Gastroesophageal sphincter (tissue), 4 donors: ENCODE data around the gene MSANTD2. TPM values are rescaled to one million over a fixed set of nuclear protein-coding genes. Genes with fewer than 3 reads are reported as not detected.

Source experiments
- ATAC-seq: fragments of 150-250 bp; one replicate; pipeline ENCODE4 v1.9.1; 2016; ENCODE audit warnings: mild to moderate bottlenecking, moderate library complexity
- H3K27ac ChIP-seq, 4 donors: fragments of 200-600 bp; sonication (generic) in 3 of 4; 1 replicate in 3 of 4; 2 replicates in 1 of 4; pipeline ENCODE4 v1.5.1; 2016 to 2019
- H3K27me3 ChIP-seq: fragments of 200-600 bp; sonication (generic); one replicate; pipeline ENCODE4 v1.5.1; 2019
- H3K36me3 ChIP-seq, 2 donors: fragments of 200-600 bp; sonication (generic); one replicate each; pipeline ENCODE4 v1.5.1; 2019; ENCODE audit warnings: control low read depth in 1 of 2
- H3K4me1 ChIP-seq, 3 donors: fragments of 200-600 bp; sonication (generic); 1 replicate in 2 of 3; 2 replicates in 1 of 3; pipeline ENCODE4 v1.5.1; 2016 to 2019; ENCODE audit warnings: control low read depth in 2 of 3
- H3K4me3 ChIP-seq, 2 donors: fragments of 200-600 bp; sonication (generic); one replicate each; pipeline ENCODE4 v1.5.1; 2019; ENCODE audit warnings: mild to moderate bottlenecking in 1 of 2, moderate library complexity in 1 of 2
- H3K9me3 ChIP-seq, 3 donors: fragments of 200-600 bp; sonication (generic); one replicate each; pipeline ENCODE4 v1.5.1; 2017 to 2019; ENCODE audit warnings: control low read depth in 2 of 3
- EP300 ChIP-seq: sonication (generic); formaldehyde crosslinking; IDR thresholded peaks from one replicate; pipeline ENCODE4 v1.6.1; 2017; ENCODE audit warnings: antibody characterized with exemption, mild to moderate bottlenecking
- POLR2A ChIP-seq, 2 donors: fragments of 450-650 bp; IDR thresholded peaks; one replicate each; pipeline ENCODE4 v1.6.1; 2017; ENCODE audit warnings: antibody characterized with exemption in 2 of 2, mild to moderate bottlenecking in 2 of 2, moderate library complexity in 1 of 2
- POLR2AphosphoS5 ChIP-seq: sonication (generic); formaldehyde crosslinking; IDR thresholded peaks from one replicate; pipeline ENCODE4 v1.6.1; 2017; ENCODE audit warnings: antibody characterized with exemption
- WGBS, 2 donors: methylation state at CpG; one replicate each; pipeline ENCODE4 v1.1.5; 2018; ENCODE audit warnings: low coverage in 1 of 2; 5-methylcytosine and 5-hydroxymethylcytosine counted together
- total RNA-seq, 4 donors: library from RNA; depleted of rRNA; stranded (reverse); fragments of >200 nt; gene quantifications; one replicate each; pipeline ENCODE4 v1.1.0, GENCODE V29; 2016
- TF ChIP-seq, protein P1 (sequence below), 4 experiments: fragments of 200-600 bp in 2 of 4; fragments of 450-650 bp in 2 of 4; sonication (generic) in 1 of 4; IDR thresholded peaks; one replicate each; pipeline ENCODE4 v1.5.1; 2017 to 2019; ENCODE audit warnings: antibody characterized with exemption in 4 of 4, mild to moderate bottlenecking in 2 of 4, moderate library complexity in 2 of 4

MSANTD2 gene
- total RNA-seq, 4 donors from 2014 or later = 7.0 to 34.9 (median 13.0) TPM

DNA sequence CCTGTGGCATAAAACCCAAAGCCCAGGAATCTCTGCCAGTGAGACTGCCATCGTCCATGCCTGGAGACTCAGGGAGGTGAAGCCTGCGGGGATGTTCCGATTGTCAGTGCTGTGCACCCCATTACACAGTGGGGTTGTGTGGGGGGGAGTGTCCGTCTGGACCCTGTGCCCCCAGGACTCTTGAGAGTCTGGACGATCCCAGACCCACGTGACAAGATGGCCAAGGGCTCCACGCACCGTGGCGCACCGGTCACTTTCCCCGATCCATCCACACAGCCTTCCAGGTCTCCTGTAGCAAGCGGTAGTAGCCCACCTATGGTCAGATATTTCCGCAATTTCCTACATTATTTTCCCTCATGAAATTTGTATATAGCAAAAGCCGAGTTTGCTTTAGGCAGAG, 81.4 kb downstream of the MSANTD2 start:
- Histone ChIP-seq H3K27me3 (peaks cover 94% of the 10 kb centered on the region), H3K9me3 (no peaks in the 10 kb centered on the region), H3K36me3 (no peaks in the 10 kb centered on the region), H3K4me1 (peaks cover 0 to 18% (median 6%) of the 10 kb centered on the region in 3 donors), H3K27ac (no peak overlapping the region), H3K4me3 (no peak overlapping the region)
- no peak for TF ChIP-seq POLR2A (IDR thresholded peaks at IDR 0.05)
- TF ChIP-seq, protein P1, sequence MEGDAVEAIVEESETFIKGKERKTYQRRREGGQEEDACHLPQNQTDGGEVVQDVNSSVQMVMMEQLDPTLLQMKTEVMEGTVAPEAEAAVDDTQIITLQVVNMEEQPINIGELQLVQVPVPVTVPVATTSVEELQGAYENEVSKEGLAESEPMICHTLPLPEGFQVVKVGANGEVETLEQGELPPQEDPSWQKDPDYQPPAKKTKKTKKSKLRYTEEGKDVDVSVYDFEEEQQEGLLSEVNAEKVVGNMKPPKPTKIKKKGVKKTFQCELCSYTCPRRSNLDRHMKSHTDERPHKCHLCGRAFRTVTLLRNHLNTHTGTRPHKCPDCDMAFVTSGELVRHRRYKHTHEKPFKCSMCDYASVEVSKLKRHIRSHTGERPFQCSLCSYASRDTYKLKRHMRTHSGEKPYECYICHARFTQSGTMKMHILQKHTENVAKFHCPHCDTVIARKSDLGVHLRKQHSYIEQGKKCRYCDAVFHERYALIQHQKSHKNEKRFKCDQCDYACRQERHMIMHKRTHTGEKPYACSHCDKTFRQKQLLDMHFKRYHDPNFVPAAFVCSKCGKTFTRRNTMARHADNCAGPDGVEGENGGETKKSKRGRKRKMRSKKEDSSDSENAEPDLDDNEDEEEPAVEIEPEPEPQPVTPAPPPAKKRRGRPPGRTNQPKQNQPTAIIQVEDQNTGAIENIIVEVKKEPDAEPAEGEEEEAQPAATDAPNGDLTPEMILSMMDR (IDR thresholded peaks at IDR 0.05) = no peak
- no peak for TF ChIP-seq POLR2AphosphoS5
- TF ChIP-seq EP300 = no peak
- 33 to 36% methylated on average over 8 to 10 of the region's 14 CpGs for WGBS, 2 donors
- ATAC-seq = no peak

DNA sequence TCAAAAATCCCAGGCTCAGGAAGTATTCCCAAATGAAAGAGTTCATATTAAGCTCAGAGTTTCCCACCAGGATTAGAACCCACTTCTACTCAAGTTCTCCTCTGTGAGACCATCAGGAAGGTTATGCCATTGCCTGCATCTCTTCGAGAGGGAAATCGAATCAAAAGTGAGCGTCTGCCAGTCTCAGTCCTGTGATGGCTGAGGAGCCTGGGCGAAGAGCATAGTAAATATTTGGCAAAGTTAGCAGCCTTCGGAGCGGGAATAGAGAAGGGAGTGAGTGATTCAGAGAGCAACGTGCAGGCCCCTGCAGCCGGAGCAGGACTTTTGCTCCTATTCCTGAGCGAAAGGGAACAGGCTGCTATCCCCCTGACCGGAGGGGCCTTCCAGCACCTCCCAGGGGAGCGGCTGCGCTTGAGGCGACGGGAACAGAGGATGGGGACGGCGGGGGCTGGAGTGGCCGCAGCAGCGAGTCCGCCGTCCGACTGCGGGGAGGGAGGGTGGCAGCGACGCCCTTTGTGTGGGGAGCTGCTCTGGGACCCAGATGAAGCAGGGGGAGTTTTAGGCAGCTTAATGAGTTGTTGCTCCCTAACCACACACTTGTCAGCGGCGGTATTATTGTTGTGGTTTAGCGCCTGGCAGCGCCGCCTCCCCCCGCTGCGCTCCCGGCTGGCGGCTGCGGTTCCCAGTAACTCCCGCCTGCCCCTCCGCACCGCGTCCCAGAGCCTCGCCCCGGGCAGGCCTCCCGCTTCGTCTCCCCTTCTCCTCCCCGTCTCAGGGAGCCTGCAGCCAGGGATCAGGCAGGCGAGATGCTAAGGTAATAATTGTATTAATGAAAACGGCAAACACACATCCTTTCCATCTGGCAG, 82.2 kb downstream of the MSANTD2 start:
- H3K9me3 ChIP-seq = no peaks in the 10 kb centered on the region
- peak overlapping the region in 3 of 4 donors; percentile 26 to 48 (median 29) for H3K27ac ChIP-seq
- H3K27me3 ChIP-seq = peaks cover 90% of the 10 kb centered on the region
- WGBS, 2 donors = 0% methylated on average over 9 of the region's 45 CpGs
- no peaks in the 10 kb centered on the region for H3K36me3 ChIP-seq
- TF ChIP-seq POLR2A (IDR thresholded peaks at IDR 0.05) = no peak
- TF ChIP-seq, protein P1 (IDR thresholded peaks at IDR 0.05) = no peak
- no peak for TF ChIP-seq EP300
- TF ChIP-seq POLR2AphosphoS5 = no peak
- peaks cover 0 to 18% (median 6%) of the 10 kb centered on the region in 3 donors for H3K4me1 ChIP-seq
- ATAC-seq = peak; percentile 37
- H3K4me3 ChIP-seq = peak overlapping the region; percentile 4 to 50

DNA sequence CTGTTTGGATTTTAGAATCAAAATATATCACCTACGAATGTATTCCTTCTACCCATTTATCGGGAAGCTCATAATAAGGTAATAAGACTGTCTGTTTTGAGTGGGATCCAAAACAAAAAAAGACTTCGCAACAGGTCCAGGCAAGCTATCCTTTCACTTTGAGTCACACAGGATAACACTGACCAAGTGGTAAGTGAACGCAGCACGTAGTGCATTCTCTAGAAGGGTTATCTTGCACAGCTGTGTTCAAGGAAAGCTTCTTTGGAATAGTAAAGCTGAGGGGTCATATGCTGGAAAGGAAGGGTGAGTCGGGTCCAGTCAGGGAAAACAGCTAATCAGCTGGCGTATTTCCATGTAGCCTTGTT, 82.8 kb downstream of the MSANTD2 start:
- Histone ChIP-seq H3K27ac (peak overlapping the region in 3 of 4 donors; percentile 14 to 29 (median 26)), H3K4me1 (peaks cover 0 to 18% (median 6%) of the 10 kb centered on the region in 3 donors), H3K4me3 (peak overlapping the region in 1 of 2 donors; percentile 50), H3K27me3 (peaks cover 83% of the 10 kb centered on the region), H3K36me3 (no peaks in the 10 kb centered on the region), H3K9me3 (no peaks in the 10 kb centered on the region)
- TF ChIP-seq EP300 (no peak), POLR2AphosphoS5 (no peak), POLR2A (IDR thresholded peaks at IDR 0.05) (no peak)
- TF ChIP-seq, protein P1 (IDR thresholded peaks at IDR 0.05) = no peak
- 33 to 45% methylated on average over 6 to 7 of the region's 7 CpGs for WGBS, 2 donors
- no peak for ATAC-seq

- Histone ChIP-seq H3K9me3 (no peaks in the 10 kb centered on the region), H3K27ac (no peak overlapping the region), H3K27me3 (peaks cover 75% of the 10 kb centered on the region), H3K4me3 (no peak overlapping the region), H3K36me3 (no peaks in the 10 kb centered on the region), H3K4me1 (peaks cover 0 to 18% (median 6%) of the 10 kb centered on the region in 3 donors)
- no peak for ATAC-seq
- 57 to 86% methylated on average over 1 to 3 of the region's 3 CpGs for WGBS, 2 donors
- no peak for TF ChIP-seq POLR2A (IDR thresholded peaks at IDR 0.05)
- no peak for TF ChIP-seq POLR2AphosphoS5
- TF ChIP-seq EP300 = no peak
- TF ChIP-seq, protein P1 (IDR thresholded peaks at IDR 0.05) = no peak
Observed at GRCh38 chr11:124716591-124716990, 83.6 kb downstream of the MSANTD2 start.

Other genes with a start within 250 kb of the MSANTD2 start
- not detected for gene OR8A1, start 230.4 kb downstream of the MSANTD2 start, total RNA-seq
- gene PANX3, start 189.0 kb downstream of the MSANTD2 start, total RNA-seq = under 1 TPM in 1 of 4 donors, not detected in 3; 0.47 TPM
- gene TBRG1, start 177.5 kb downstream of the MSANTD2 start, total RNA-seq = 10 to 100 TPM; 35.2 to 54.2 (median 42.4) TPM
- gene SIAE, start 126.7 kb downstream of the MSANTD2 start, total RNA-seq = 1 to 10 TPM; 2.7 to 7.5 (median 4.0) TPM
- 10 to 100 TPM in 1 of 4 donors, 1 to 10 TPM in 3; 4.6 to 15.3 (median 7.4) TPM for gene SPA17, start 126.5 kb downstream of the MSANTD2 start, total RNA-seq
- gene NRGN, start 60.5 kb downstream of the MSANTD2 start, total RNA-seq = 1 to 10 TPM in 3 of 4 donors, under 1 TPM in 1; 0.66 to 2.4 (median 1.8) TPM
- 1 to 10 TPM in 2 of 4 donors, under 1 TPM in 1, not detected in 1; 0.58 to 3.2 (median 1.2) TPM for gene VSIG2, start 48.2 kb downstream of the MSANTD2 start, total RNA-seq
- gene ESAM, start 38.1 kb downstream of the MSANTD2 start, total RNA-seq = 10 to 100 TPM in 3 of 4 donors, 1 to 10 TPM in 1; 9.8 to 38.4 (median 22.4) TPM
- 10 to 100 TPM in 1 of 4 donors, 1 to 10 TPM in 3; 3.6 to 10.8 (median 9.2) TPM for gene ROBO3, start 65.0 kb upstream of the MSANTD2 start, total RNA-seq
- gene ROBO4, start 97.5 kb upstream of the MSANTD2 start, total RNA-seq = 10 to 100 TPM; 13.9 to 33.6 (median 23.4) TPM
- gene HEPN1, start 118.8 kb upstream of the MSANTD2 start, total RNA-seq = under 1 TPM in 1 of 4 donors, not detected in 3; 0.67 TPM
- gene HEPACAM, start 135.6 kb upstream of the MSANTD2 start, total RNA-seq = 1 to 10 TPM in 1 of 4 donors, under 1 TPM in 2, not detected in 1; 0.31 to 2.1 (median 0.81) TPM
- 1 to 10 TPM in 3 of 4 donors, under 1 TPM in 1; 0.69 to 1.7 (median 1.3) TPM for gene CCDC15, start 153.8 kb upstream of the MSANTD2 start, total RNA-seq